ENCODE results near the gene ATXN2. TPM values are rescaled to one million over a fixed set of nuclear protein-coding genes. Genes with fewer than 3 reads are reported as not detected.

Gene ATXN2
- total RNA-seq, 1 experiment from 2014 or later, result 72.9 TPM

GRCh38 chr12:111589601-111590000, 9.5 kb downstream of the ATXN2 start:
- Histone ChIP-seq H3K79me1 (ENCODE audit: insufficient read depth, low read depth, low read length, poor library complexity, severe bottlenecking) (peaks cover 18% of the 10 kb centered on the region), H3K4me2 (ENCODE audit: insufficient read depth, insufficient read length, low read length) (no peak overlapping the region), H3K9ac (ENCODE audit: extremely low read depth, insufficient read length, low read length) (no peak overlapping the region), H2AFZ (ENCODE audit: low read length) (no peak overlapping the region), H4K91ac (ENCODE audit: insufficient read length, low read depth, low read length) (no peak overlapping the region), H2BK120ac (ENCODE audit: low read depth, low read length, poor library complexity, severe bottlenecking) (no peak overlapping the region), H4K20me1 (ENCODE audit: control insufficient read depth, insufficient read depth, insufficient read length) (no peaks in the 10 kb centered on the region), H2BK5ac (ENCODE audit: insufficient read length, low read length) (no peak overlapping the region), H4K8ac (replicated peaks; ENCODE audit: insufficient read length, low read depth, low read length) (no peak overlapping the region), H3K23me2 (ENCODE audit: insufficient read length, low read depth, low read length, poor library complexity, severe bottlenecking) (no peaks in the 10 kb centered on the region), H3K27me3 (ENCODE audit: insufficient read depth, low read length) (no peaks in the 10 kb centered on the region), H3K23ac (ENCODE audit: insufficient read length, low read depth, low read length) (no peak overlapping the region), H3K79me2 (ENCODE audit: insufficient read depth, low read length) (peaks cover 33% of the 10 kb centered on the region; the same call in 1 of the 2 replicates), H2BK20ac (ENCODE audit: low read depth, low read length, poor library complexity, severe bottlenecking) (no peak overlapping the region), H3K27ac (ENCODE audit: insufficient read length, low read depth, low read length) (no peak overlapping the region), H3K14ac (ENCODE audit: insufficient read depth, low read length) (no peak overlapping the region), H4K5ac (ENCODE audit: insufficient read length, low read depth, low read length) (no peak overlapping the region), H3K4ac (ENCODE audit: low read depth, low read length) (no peak overlapping the region), H2AK5ac (ENCODE audit: insufficient read length, low read length) (no peak overlapping the region), H3K18ac (ENCODE audit: insufficient read length, low read depth, low read length) (no peak overlapping the region), H2BK15ac (ENCODE audit: low read depth, low read length) (no peak overlapping the region), H3K56ac (ENCODE audit: insufficient read length, low read depth, low read length) (no peak overlapping the region), H3T11ph (ENCODE audit: low read length) (no peak overlapping the region), H2BK12ac (ENCODE audit: insufficient read length, low read depth, low read length) (no peak overlapping the region), H3K4me1 (ENCODE audit: insufficient read depth, low read length) (no peaks in the 10 kb centered on the region), H3K9me3 (ENCODE audit: control insufficient read depth, low read depth, low read length) (no peaks in the 10 kb centered on the region)
- H3K27me3 Mint-ChIP-seq (ENCODE audit: low read depth), result no peaks in the 10 kb centered on the region
- no CpG with 5 or more reads among the region's 9 CpGs for WGBS (ENCODE audit: extremely low coverage, insufficient read length, low lambda C conversion rate)
- no peak overlapping the region for H3K4me3 Mint-ChIP-seq
- H3K4me1 Mint-ChIP-seq, result peaks cover 4 to 6% of the 10 kb centered on the region in 2 experiments; a peak in 2 of 4 replicates
- no peak for DNase-seq
- no peaks in the 10 kb centered on the region for H3K9me3 Mint-ChIP-seq
- H3K36me3 Mint-ChIP-seq (ENCODE audit: insufficient read depth in 1 of 3, low read depth in 3 of 3), result peaks cover 0 to 2% (median 0%) of the 10 kb centered on the region in 3 experiments; a peak in 2 of 7 replicates
- H3K27ac Mint-ChIP-seq, result no peak overlapping the region; a peak in 1 of 7 replicates
- no peak for TF ChIP-seq CTCF (conservative IDR thresholded peaks at IDR 0.05)

Measured in H9 (cell line).